BLaER1 treated with 17β-estradiol and CSF1 and Interleukin-3, amounts not matched to agents 10 nM and 100 nM (cell line): Measurements from ENCODE around the gene PTH2R.

Source experiments
- H3K27ac ChIP-seq, 11 experiments: shearing (Covaris generic); formaldehyde crosslinking; 2 replicates each; pipeline ENCODE4 v1.8.1; 2022
- H3K27me3 ChIP-seq, 11 experiments: shearing (Covaris generic); formaldehyde crosslinking; 2 replicates each; pipeline ENCODE4 v1.8.1; 2022
- H3K36me3 ChIP-seq, 11 experiments: shearing (Covaris generic); formaldehyde crosslinking; 2 replicates each; pipeline ENCODE4 v1.8.1; 2022
- H3K4me1 ChIP-seq, 10 experiments: shearing (Covaris generic); formaldehyde crosslinking; 2 replicates each; pipeline ENCODE4 v1.8.1; 2022
- H3K4me2 ChIP-seq, 11 experiments: shearing (Covaris generic); formaldehyde crosslinking; 2 replicates each; pipeline ENCODE4 v1.8.1; 2022
- H3K4me3 ChIP-seq, 10 experiments: shearing (Covaris generic); formaldehyde crosslinking; 2 replicates each; pipeline ENCODE4 v1.8.1; 2022
- H3K9ac ChIP-seq, 11 experiments: shearing (Covaris generic); formaldehyde crosslinking; 2 replicates each; pipeline ENCODE4 v1.8.1; 2022
- H3K9me3 ChIP-seq, 11 experiments: shearing (Covaris generic); formaldehyde crosslinking; replicated peaks in 1 of 11; 2 replicates each; pipeline ENCODE4 v1.8.1; 2022
- H4K20me1 ChIP-seq, 11 experiments: shearing (Covaris generic); formaldehyde crosslinking; 2 replicates each; pipeline ENCODE4 v1.8.1; 2022
- Cebpa-rat ChIP-seq, 11 experiments: shearing (Covaris generic); IDR thresholded peaks; 2 replicates each; pipeline ENCODE4 v1.8.1; 2022

The PTH2R gene

DNA sequence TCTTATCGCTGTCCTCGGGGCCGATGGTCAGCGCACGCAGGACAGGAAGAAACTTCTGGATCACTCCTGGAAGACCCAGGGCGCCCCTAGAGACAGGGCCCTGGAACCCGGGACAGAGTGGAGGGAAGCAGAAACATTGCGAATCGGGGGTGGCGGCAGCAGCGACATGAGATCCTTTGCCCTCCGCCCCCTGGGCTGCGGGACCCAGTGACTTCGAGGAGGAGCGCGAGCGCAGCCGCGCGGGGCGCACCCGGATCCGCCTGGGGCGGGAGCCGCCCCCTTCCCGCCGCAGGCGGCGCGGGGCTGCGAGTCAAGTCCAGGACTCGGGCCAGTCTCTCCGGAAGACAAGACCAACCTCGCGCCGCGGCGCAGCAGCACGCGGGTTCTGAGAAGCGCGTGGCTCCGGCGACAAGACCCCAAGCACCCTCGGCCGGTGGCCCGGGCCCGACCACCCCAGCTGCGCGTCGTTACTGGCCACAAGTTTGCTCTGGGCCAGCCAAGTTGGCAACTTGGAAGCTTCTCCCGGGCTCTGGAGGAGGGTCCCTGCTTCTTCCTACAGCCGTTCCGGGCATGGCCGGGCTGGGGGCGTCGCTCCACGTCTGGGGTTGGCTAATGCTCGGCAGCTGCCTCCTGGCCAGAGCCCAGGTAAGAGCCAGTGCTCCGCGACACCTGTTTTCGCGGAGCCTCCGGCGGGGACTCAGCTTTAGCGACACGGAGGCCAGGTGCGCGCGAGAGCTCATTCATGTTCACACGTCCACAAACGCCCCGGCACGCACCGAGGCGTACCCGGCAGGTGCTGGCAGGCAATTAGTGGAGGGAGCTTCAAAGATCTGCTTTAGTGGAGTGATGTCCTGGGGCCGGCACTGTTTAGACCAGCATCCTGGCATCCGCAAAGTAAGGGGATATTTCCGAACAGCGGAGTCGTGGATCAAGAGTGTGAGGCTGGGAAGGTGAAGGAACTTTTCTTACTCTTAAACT is at the start of gene PTH2R:
PTH2R (plus strand) TSS at position 319 of the 978 bp plus-strand sequence; CDS start at position 571, 252 bp downstream.
- Histone ChIP-seq H3K4me2 (no peak within 1 kb of the TSS), H4K20me1 (no peaks in the 10 kb centered on the region), H3K27ac (no peak within 1 kb of the TSS), H3K4me3 (no peak within 1 kb of the TSS), H3K27me3 (no peaks in the 10 kb centered on the region), H3K4me1 (0 out of 20 replicates have a peak, but pooled peaks cover 0 to 3% (median 0%) of the 10 kb centered on the region in 10 experiments), H3K9ac (no peak within 1 kb of the TSS), H3K9me3 (peaks cover 8 to 11% (median 10%) of the 10 kb centered on the region in 11 experiments; a peak in 18 of 22 replicates), H3K36me3 (no peaks in the 10 kb centered on the region)
- no peak for TF ChIP-seq Cebpa-rat (IDR thresholded peaks at IDR 0.05)

DNA sequence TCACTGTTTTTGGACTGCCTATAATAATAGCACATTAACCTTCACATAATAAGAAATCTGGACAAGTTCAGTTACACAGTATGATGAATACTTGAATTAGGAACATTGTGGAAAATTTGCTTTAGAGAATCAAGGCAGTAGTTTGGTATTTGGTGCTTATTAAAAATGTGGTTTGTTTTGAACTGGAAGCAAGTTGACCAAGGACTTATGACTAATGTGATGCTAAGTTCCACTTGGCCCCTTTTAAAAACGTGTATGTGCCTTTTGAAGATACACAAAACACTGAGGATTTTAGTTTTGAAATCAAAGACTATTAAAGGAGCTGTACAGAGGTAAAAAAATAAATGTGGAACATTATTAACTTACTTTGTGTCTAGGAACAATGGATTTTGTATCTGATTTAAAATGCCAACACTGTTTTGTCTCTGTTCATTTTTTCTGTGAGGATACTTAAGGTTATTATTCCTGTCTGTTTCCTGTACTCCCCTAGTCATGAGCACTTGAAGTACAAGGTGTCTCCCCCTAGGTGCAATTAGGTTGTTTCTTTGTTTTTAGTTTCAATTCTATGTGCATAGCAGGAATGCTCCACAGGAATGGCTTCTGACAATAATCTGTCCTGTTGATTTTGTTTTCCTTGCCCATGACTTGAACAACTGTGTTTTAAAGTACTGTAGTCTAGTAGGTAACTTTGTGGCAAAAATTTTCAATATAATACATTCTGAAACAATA is 49.6 kb upstream of the PTH2R start:
- Histone ChIP-seq H3K36me3 (peaks cover 67 to 92% (median 81%) of the 10 kb centered on the region in 11 experiments), H4K20me1 (peaks cover 0 to 5% (median 0%) of the 10 kb centered on the region in 11 experiments; a peak in 1 of 22 replicates), H3K9me3 (peaks cover 6 to 27% (median 20%) of the 10 kb centered on the region in 11 experiments; a peak in 19 of 22 replicates), H3K9ac (no peak overlapping the region), H3K27ac (no peak overlapping the region), H3K27me3 (no peaks in the 10 kb centered on the region), H3K4me3 (no peak overlapping the region), H3K4me2 (no peak overlapping the region), H3K4me1 (no peaks in the 10 kb centered on the region)
- TF ChIP-seq Cebpa-rat (IDR thresholded peaks at IDR 0.05) = no peak

- H4K20me1 ChIP-seq = no peaks in the 10 kb centered on the region; a peak in 1 of 22 replicates
- H3K9ac ChIP-seq = no peak overlapping the region
- H3K27me3 ChIP-seq = no peaks in the 10 kb centered on the region
- H3K9me3 ChIP-seq = peaks cover 6 to 27% (median 20%) of the 10 kb centered on the region in 11 experiments; a peak in 19 of 22 replicates
- H3K36me3 ChIP-seq = peaks cover 47 to 73% (median 62%) of the 10 kb centered on the region in 11 experiments
- H3K4me3 ChIP-seq = no peak overlapping the region
- H3K27ac ChIP-seq = no peak overlapping the region
- peaks cover 0 to 5% (median 0%) of the 10 kb centered on the region in 10 experiments; a peak in 1 of 20 replicates for H3K4me1 ChIP-seq
- TF ChIP-seq Cebpa-rat (IDR thresholded peaks at IDR 0.05) = no peak
- no peak overlapping the region for H3K4me2 ChIP-seq
These were observed 47.6 kb upstream of the PTH2R start for GRCh38 chr2:208358758-208359631.

GRCh38 chr2:208359632-208359986 is 47.0 kb upstream of the PTH2R start:
- Histone ChIP-seq H3K4me2 (no peak overlapping the region), H3K36me3 (peaks cover 41 to 66% (median 55%) of the 10 kb centered on the region in 11 experiments), H3K9ac (no peak overlapping the region), H3K27me3 (no peaks in the 10 kb centered on the region), H4K20me1 (no peaks in the 10 kb centered on the region; a peak in 1 of 22 replicates), H3K4me1 (peaks cover 0 to 5% (median 0%) of the 10 kb centered on the region in 10 experiments; a peak in 1 of 20 replicates), H3K27ac (no peak overlapping the region), H3K4me3 (no peak overlapping the region), H3K9me3 (peaks cover 11 to 27% (median 22%) of the 10 kb centered on the region in 11 experiments; a peak in 19 of 22 replicates)
- TF ChIP-seq Cebpa-rat (IDR thresholded peaks at IDR 0.05) = no peak

DNA sequence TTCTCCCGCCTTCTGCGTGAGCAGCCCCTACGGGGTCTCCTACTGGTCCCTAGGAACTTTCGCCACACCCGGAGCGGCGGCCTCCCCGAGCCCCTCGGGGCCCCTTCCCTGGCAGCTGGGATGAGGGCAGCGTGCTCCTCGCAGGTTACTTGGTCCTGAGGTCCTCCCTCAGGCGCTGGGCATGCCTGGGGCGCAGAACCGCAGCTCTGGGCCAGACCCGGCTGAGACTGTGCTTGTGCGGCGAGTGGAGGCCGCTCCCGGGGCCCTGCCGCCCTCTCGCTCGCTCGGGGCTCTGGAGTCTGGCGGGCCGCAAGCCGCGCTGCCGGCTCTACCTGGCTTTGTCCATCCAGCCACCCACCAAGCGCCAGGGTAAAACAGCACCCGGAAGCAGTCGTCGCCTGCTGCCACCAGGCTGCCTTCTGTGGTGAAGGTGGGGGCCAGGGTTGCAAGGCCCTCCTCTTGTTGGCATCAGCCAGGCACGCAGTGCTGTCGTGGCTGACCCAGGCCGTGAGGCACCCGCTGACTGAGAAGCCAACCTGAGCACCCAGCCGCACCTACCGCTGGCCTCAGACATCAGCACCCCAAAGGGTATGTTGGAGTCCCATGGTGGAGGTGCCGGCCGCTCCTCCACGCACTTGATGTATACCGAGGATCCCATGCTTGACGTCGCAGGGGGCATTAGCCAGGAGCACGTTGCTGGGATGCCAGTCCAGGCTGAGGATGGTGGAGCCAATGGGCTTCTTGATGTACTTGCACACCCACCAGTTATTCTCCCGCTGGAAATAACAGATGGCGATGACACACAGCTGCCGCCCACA is 46.1 kb upstream of the PTH2R start:
- Histone ChIP-seq H3K4me2 (no peak overlapping the region), H3K9ac (no peak overlapping the region), H3K27me3 (no peaks in the 10 kb centered on the region), H3K36me3 (peaks cover 33 to 58% (median 47%) of the 10 kb centered on the region in 11 experiments), H3K27ac (no peak overlapping the region), H4K20me1 (no peaks in the 10 kb centered on the region; a peak in 1 of 22 replicates), H3K9me3 (peaks cover 17 to 34% (median 29%) of the 10 kb centered on the region in 11 experiments; a peak in 20 of 22 replicates), H3K4me1 (peaks cover 0 to 5% (median 0%) of the 10 kb centered on the region in 10 experiments; a peak in 1 of 20 replicates), H3K4me3 (no peak overlapping the region)
- no peak for TF ChIP-seq Cebpa-rat (IDR thresholded peaks at IDR 0.05)

- Histone ChIP-seq H3K36me3 (peaks cover 27 to 52% (median 41%) of the 10 kb centered on the region in 11 experiments), H3K9ac (no peak overlapping the region), H3K4me1 (peaks cover 0 to 5% (median 0%) of the 10 kb centered on the region in 10 experiments; a peak in 1 of 20 replicates), H3K4me2 (no peak overlapping the region), H3K27ac (no peak overlapping the region), H4K20me1 (no peaks in the 10 kb centered on the region; a peak in 1 of 22 replicates), H3K27me3 (no peaks in the 10 kb centered on the region), H3K4me3 (no peak overlapping the region), H3K9me3 (peaks cover 18 to 36% (median 31%) of the 10 kb centered on the region in 11 experiments; a peak in 20 of 22 replicates)
- TF ChIP-seq Cebpa-rat (IDR thresholded peaks at IDR 0.05) = no peak
These were observed 45.5 kb upstream of the PTH2R start for GRCh38 chr2:208361077-208361441.

DNA sequence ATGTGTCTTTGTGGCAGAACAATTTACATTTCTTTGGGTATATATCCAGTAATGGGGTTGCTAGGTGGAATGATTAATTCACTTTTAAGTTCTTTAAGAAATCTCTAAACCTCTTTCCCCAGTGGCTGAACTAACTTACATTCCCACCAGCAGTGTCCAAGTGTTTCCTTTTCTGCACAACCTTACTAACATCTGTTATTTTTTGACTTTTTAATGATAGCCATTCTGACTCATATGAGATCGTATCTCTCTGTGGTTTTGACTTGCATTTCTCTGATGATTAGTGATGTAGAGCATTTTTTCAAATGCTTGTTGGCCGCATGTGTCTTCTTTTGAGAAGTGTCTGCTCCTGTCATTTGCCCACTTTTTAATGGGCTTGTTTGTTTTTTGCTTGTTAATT is 43.1 kb upstream of the PTH2R start:
- peaks cover 18 to 42% (median 31%) of the 10 kb centered on the region in 11 experiments; a peak in 20 of 22 replicates for H3K9me3 ChIP-seq
- H3K9ac ChIP-seq = no peak overlapping the region
- H3K4me3 ChIP-seq = no peak overlapping the region
- H4K20me1 ChIP-seq = no peaks in the 10 kb centered on the region
- peaks cover 0 to 13% (median 0%) of the 10 kb centered on the region in 10 experiments; a peak in 3 of 20 replicates for H3K4me1 ChIP-seq
- no peak overlapping the region for H3K4me2 ChIP-seq
- no peak overlapping the region for H3K27ac ChIP-seq
- TF ChIP-seq Cebpa-rat (IDR thresholded peaks at IDR 0.05) = no peak
- H3K27me3 ChIP-seq = no peaks in the 10 kb centered on the region
- H3K36me3 ChIP-seq = peaks cover 12 to 28% (median 23%) of the 10 kb centered on the region in 11 experiments
